AG08395 (cell line): ENCODE measurements around the gene UNC50.
A peak's percentile ranks its signal among the peaks of the same experiment; 100 is the strongest.
"Not testable (repeated sequence)": the region's sequence is repeated elsewhere in the genome, so short reads cannot be mapped to it uniquely, and the experiment has no call there.

ENCODE experiments used
- DNase-seq: peaks from one replicate; pipeline ENCODE4 v3.0.0; 2012; ENCODE audit warnings: mixed read lengths, low spot score

UNC50 gene

GRCh38 chr2:98608962-98609604 lies 694 bp downstream of the UNC50 start:
- DNase-seq: peak; percentile 47

GRCh38 chr2:98614024-98614739 lies 5.8 kb downstream of the UNC50 start:
- DNase-seq: no peak

- DNase-seq: no peak
Observed at GRCh38 chr2:98615481-98615880, 7.1 kb downstream of the UNC50 start.

GRCh38 chr2:98617149-98617548 lies 8.8 kb downstream of the UNC50 start:
- no peak for DNase-seq

- no peak for DNase-seq
Observed at GRCh38 chr2:98623657-98624056, 15.3 kb downstream of the UNC50 start.

- DNase-seq: no peak
Observed at GRCh38 chr2:98632351-98632750, 24.0 kb downstream of the UNC50 start.

- no peak for DNase-seq
Observed at GRCh38 chr2:98634406-98635092, 26.2 kb downstream of the UNC50 start.

- DNase-seq: no peak
Observed at GRCh38 chr2:98637401-98638147, 29.2 kb downstream of the UNC50 start.

GRCh38 chr2:98643496-98644100 lies 35.2 kb downstream of the UNC50 start:
- DNase-seq: no peak

GRCh38 chr2:98647636-98648035 lies 39.2 kb downstream of the UNC50 start:
- DNase-seq: no peak

- DNase-seq: no peak
Observed at GRCh38 chr2:98648451-98648850, 40.1 kb downstream of the UNC50 start.

GRCh38 chr2:98649135-98649991 lies 41.0 kb downstream of the UNC50 start:
- DNase-seq: peak; percentile 63

- no peak for DNase-seq
Observed at GRCh38 chr2:98649992-98650375, 41.6 kb downstream of the UNC50 start.

- no peak for DNase-seq
Observed at GRCh38 chr2:98650998-98651397, 42.6 kb downstream of the UNC50 start.

- no peak for DNase-seq
Observed at GRCh38 chr2:98654699-98655495, 46.5 kb downstream of the UNC50 start.

GRCh38 chr2:98656800-98657199 lies 48.4 kb downstream of the UNC50 start:
- DNase-seq: no peak

GRCh38 chr2:98658816-98659490 lies 50.6 kb downstream of the UNC50 start:
- no peak for DNase-seq

GRCh38 chr2:98659491-98659840 lies 51.1 kb downstream of the UNC50 start:
- DNase-seq: not testable (repeated sequence)

- no peak for DNase-seq
Observed at GRCh38 chr2:98663511-98664090, 55.2 kb downstream of the UNC50 start.
